COR-L47 (cell line): ENCODE results near the gene CYS1.
"Not testable (repeated sequence)": the region's sequence is repeated elsewhere in the genome, so short reads cannot be mapped to it uniquely, and the experiment has no call there.

Experiments used
- DNase-seq: peaks from one replicate; lab custom pipeline; 2025; lab: John Stamatoyannopoulos, UW

CYS1 gene

GRCh38 chr2:10029875-10030223, 50.4 kb downstream of the CYS1 start:
- DNase-seq: no peak

DNA sequence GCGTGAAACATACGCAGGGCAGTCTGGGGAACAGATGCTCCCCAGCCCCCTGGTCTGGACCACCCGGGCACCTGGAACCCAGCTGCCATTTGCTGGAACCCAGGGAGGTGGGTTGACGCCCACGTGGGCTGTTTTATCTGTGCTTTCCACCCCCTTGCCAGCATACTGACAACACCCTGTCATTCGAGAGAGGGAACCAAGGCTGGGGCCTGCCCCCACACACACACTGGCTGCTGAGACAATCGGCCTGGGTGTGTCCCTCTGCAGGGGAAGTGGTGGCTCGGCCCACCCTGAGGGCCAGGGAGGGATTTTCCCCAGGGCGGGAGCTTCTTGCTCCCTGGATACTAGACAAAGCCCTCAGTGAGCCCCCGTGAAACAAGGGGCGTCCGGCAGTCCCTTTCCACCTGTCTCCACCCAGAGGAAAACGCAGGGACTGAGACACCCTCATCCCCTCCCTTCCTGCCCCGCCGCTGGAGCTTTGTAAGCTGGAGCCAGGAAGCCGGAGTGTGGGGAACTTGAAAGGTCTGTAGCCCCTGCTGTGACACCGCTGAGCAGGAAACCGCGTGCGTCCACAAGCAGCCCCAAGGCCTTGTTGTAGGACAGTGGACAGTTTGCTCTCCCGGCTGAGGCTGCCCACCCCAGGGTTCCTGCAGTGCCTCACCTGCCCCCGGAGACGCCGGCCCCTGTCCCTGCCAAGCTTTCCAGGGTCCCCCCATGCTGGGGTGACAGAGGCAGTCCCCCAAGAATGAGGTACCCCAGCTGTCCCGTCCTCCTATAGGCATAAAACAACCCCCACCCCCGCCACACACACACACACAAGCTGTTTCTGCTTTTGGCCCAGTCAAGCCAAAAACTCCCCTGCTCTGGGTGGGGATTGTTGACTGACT, 51.0 kb downstream of the CYS1 start:
- peak; percentile 91 for DNase-seq

- DNase-seq: no peak
Observed at GRCh38 chr2:10028407-10028987, 51.7 kb downstream of the CYS1 start.

- DNase-seq: no peak
Observed at GRCh38 chr2:10027660-10028330, 52.4 kb downstream of the CYS1 start.

DNA sequence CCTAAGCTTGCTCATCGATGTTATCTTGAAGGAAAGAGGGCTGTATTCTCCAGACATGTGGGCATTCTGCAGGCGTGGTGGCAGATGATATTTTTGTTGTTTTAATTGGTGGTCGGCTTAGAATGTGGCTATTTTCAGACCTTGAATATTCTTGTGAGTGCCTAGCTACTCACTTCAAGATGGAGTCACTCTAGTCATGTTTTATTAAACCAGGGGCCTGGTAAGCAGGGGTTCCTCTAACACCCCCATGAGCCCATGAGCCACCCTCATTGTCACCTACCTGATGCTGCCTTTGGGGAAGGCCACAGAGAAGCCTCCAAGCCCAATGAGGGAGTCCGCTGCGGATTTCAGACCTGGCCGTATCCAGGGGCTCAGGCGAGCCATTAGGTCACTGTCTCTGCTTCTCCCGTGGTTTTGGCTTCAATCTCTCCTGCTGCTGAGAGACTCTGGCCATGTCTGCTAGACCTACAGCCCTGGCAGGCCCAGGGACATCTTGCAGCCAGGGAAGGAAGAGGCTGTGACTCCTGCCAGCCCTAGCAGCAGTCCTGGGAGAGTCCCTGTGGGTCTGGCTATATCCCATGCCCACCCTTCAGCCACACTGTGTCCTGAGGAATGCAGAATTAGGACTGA, 53.2 kb downstream of the CYS1 start:
- DNase-seq: no peak

DNA sequence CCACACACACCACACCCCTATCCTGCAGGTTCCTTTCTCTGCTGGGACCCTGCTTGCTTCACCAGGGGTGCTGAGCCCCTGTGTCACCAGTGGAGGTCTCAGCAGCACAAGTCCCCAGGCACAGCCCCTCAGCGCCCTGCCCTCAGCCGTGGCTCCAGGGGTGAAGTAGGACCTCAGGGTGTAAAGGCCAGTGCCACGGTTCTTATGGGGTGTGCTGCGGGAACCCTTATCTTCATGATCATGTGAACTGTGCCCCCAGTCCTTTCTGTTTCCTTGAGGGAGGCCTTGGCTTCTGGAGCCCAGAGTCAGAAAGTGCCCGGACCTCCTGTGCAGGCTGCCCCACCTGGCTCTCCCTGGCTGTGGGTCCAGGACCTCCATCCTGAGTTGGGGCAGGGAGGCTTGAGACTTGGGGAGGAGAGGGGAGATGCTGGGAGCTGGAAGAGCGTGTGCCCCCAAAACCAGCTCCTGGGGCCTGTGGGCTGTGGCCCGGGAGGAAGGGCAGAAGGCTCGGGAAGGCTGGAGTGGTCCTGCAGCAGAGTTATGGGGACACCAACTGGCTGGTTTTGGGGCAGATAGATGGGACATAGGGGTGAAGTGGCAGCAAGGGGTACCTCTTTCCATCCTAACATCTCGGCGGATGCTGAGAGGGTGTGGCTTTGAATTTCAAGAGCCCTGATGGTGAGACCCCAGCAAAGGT, 57.1 kb downstream of the CYS1 start:
- DNase-seq: no peak

GRCh38 chr2:10022445-10022844, 57.8 kb downstream of the CYS1 start:
- no peak for DNase-seq

DNA sequence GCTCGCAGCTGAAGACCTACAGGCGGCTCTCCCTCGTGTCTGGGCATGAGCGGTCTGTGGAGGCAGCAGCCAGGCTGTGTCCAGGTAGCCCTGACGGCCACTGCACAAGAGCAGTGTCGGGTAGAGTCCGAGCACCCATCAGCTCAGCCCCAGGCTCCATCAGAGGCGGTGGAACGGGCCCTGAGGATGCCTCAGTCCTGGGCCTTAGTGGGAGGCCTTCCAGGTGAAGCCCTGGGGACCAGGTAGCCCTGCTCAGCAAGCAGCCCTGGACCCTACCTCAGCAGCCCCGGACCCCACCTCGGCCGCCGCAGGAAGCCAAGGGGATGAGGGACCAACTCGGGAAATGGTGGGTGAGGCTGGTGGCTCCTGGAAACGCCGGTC, 58.2 kb downstream of the CYS1 start:
- DNase-seq: no peak

GRCh38 chr2:10019602-10020400, 60.4 kb downstream of the CYS1 start:
- DNase-seq: no peak

DNA sequence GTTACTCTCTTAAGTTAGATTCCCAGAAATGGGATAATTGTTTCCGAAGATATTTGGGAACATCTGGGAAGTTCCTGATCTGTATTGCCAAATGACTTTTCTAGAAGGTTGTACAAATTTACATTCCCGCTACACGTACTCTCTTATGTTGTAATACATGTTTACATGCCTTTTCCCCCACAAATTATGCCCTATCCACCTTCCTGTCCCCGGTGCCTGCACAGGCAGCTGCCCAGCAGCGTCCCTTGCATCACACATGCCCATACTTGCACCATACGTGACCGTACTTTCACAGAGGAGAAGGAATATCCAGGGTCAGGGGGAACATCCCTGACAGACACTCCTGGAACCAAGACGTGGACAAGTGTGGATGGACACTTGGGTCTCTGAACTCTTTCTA, 61.0 kb downstream of the CYS1 start:
- DNase-seq: no peak

GRCh38 chr2:10017313-10017941, 62.8 kb downstream of the CYS1 start:
- no peak for DNase-seq

DNA sequence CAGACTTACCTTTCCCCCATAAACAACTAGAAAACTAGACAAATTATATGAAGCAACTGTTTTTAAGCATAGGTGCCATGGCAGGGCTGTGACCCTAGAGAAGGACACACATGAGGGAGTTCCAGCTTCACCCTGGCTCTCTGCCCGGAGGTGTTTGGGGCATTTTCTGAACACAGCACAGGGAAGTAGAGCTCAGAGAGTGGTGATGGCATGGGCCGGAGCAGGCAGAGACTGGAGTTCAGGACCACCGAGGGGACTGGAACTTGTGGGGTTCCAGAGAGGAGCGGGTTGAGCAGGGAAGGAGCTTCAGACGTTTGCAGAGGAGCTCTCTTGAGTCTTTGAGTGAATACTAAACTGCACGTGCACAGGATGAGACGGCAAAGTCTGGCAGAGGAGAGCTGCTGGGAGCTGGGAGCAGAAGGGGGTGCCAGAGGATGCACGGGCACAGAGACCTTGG, 63.4 kb downstream of the CYS1 start:
- DNase-seq: no peak

DNA sequence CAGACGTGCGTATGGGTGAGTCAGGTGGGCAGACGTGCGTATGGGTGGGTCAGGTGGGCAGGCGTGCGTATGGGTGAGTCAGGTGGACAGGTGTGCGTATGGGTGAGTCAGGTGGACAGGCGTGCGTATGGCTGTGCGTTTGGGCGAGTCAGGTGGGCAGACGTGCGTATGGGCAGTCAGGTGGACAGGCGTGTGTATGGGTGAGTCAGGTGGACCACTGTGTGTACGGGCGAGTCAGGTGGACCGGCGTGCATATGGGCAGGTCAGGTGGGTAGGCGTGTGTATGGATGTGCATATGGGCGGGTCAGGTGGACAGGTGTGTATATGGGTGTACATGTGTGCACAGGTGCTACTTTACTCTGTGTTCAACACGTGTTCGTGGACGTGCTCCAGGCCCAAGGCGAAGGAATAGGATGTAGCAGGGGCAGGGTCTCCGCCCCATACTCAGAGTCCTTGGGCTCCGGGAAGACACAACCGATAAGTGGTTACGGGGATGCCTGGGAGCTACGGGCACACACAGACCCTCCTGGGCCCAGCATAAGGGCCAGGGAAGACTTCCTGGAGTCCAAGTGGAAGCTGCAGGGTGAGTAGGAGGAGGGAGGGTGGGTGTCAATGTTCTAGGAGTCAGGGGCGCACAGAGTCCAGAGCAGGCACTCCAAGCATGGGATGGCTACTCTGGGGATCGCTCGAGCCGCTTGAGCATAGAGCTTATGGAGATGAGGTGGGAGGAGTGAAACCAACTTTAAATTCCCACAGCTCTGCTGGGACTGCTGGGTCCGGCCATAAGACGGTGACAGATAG, 64.0 kb downstream of the CYS1 start:
- no peak for DNase-seq

DNA sequence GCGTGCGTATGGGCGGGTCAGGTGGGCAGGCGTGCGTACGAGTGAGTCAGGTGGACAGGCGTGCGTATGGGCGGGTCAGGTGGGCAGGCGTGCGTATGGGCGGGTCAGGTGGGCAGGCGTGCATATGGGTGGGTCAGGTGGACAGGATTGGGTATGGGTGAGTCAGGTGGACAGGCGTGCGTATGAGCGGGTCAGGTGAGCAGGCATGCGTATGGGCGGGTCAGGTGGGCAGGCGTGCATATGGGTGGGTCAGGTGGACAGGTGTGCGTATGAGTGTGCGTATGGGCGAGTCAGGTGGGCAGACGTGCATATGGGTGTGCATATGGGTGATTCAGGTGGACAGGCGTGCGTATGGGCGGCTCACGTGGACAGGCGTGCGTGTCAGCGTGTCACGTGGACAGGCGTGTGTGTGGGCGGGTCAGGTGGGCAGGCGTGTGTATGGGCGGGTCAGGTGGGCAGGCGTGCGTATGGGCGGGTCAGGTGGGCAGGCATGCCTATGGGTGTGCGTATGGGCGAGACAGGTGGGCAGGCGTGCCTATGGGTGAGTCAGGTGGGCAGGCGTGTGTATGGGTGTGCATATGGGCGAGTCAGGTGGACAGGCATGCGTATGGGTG, 64.7 kb downstream of the CYS1 start:
- not testable (repeated sequence) for DNase-seq

- DNase-seq: no peak
Observed at GRCh38 chr2:10014418-10015190, 65.6 kb downstream of the CYS1 start.

- not testable (repeated sequence) for DNase-seq
Observed at GRCh38 chr2:10013651-10014417, 66.4 kb downstream of the CYS1 start.

DNA sequence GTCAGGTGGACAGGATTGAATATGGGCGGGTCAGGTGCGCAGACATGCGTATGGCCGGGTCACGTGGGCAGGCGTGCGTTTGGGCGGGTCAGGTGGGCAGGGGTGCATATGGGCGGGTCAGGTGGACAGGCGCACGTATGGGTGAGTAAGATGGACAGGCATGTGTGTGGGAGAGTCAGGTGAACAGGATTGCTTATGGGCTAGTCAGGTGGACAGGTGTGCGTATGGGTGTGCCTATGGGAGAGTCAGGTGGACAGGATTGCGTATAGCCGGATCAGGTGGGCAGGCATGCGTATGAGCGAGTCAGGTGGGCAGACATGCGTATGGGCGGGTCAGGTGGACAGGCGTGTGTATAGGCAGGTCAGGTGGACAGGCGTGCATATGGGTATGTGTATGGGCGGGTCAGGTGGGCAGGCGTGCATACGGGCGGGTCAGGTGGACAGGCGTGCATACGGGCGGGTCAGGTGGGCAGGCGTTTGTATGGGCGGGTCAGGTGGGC, 67.2 kb downstream of the CYS1 start:
- DNase-seq: no peak
